Keratinocyte (primary cell): Measurements from ENCODE around the gene MUC6.

Experiments used
- EZH2 ChIP-seq: IDR thresholded peaks from one replicate; pipeline ENCODE4 v1.6.1; 2012; ENCODE audit warnings: inconsistent platforms, mild to moderate bottlenecking, low read length, moderate library complexity
- TF ChIP-seq, protein P1 (sequence below), 3 experiments: IDR thresholded peaks in 1 of 3; conservative IDR thresholded peaks in 1 of 3; optimal IDR thresholded peaks in 1 of 3; 2 replicates in 2 of 3; 3 replicates in 1 of 3; pipeline versions ENCODE3 to v1.5.1; 2011; ENCODE audit warnings: low read length in 3 of 3, mild to moderate bottlenecking in 3 of 3, moderate library complexity in 2 of 3, control low read depth in 1 of 3, inconsistent platforms in 1 of 3; ENCODE audit not compliant: insufficient read depth in 2 of 3; ENCODE audit errors: extremely low read depth in 1 of 3

DNA sequence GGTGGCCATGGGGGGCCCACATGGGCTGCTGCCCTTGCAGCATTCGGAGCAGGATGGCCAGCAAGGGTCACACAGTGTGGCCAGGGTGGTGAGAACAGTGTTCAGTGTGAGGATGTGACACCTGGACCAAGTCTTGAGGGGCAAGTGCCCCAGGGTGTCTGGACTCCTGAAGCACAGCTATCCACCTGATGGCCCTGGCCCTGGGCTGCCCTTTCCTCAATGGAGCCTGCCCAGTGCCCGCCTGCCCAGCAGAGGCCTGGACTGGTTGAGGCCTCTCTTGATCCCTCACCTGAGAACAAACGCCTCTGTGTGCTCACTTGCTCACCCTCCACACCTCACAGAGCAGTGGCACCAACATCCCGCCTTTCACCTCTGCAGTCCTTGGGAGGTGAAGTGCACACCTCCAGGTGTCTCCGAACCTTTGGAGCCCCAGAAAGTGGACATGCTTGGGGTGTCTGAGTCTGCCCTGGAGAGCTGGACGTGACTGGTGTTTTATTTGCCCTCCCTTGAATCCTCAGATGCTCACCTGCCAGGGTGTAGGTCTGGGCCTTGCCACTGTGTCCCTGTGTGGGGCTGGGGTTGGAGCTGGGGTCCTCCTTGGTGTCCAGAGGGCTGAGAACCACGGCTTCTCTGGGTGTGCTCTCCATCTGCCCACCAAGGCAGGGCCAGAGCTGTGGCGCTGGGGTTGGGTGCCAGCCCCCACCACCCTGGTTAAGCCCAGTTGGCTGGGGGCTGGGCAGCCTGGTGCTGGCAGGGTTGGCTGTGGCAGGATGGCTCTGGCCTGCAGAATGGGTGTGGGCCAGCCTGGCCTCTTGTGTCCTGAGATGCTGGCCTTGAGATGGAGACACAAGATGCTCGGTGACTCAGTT, 34.3 kb upstream of the MUC6 start:
- TF ChIP-seq, protein P1, sequence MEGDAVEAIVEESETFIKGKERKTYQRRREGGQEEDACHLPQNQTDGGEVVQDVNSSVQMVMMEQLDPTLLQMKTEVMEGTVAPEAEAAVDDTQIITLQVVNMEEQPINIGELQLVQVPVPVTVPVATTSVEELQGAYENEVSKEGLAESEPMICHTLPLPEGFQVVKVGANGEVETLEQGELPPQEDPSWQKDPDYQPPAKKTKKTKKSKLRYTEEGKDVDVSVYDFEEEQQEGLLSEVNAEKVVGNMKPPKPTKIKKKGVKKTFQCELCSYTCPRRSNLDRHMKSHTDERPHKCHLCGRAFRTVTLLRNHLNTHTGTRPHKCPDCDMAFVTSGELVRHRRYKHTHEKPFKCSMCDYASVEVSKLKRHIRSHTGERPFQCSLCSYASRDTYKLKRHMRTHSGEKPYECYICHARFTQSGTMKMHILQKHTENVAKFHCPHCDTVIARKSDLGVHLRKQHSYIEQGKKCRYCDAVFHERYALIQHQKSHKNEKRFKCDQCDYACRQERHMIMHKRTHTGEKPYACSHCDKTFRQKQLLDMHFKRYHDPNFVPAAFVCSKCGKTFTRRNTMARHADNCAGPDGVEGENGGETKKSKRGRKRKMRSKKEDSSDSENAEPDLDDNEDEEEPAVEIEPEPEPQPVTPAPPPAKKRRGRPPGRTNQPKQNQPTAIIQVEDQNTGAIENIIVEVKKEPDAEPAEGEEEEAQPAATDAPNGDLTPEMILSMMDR (optimal IDR thresholded peaks at IDR 0.05 in 1 of 3, IDR thresholded peaks at IDR 0.05 in 1 of 3, conservative IDR thresholded peaks at IDR 0.05 in 1 of 3; ENCODE audit: extremely low read depth in 1 of 3, insufficient read depth in 2 of 3, low read length in 3 of 3), result no peak
- TF ChIP-seq EZH2, result no peak
